Neutrophil (primary cell): ENCODE measurements around the gene CREG1.
"Not testable (repeated sequence)": the region's sequence is repeated elsewhere in the genome, so short reads cannot be mapped to it uniquely, and the experiment has no call there.

Experiments
- H3K27ac ChIP-seq: fragments of 200-600 bp; sonication (generic); 2 replicates; pipeline ENCODE4 v1.5.1; 2016; ENCODE audit warnings: mild to moderate bottlenecking, moderate library complexity
- H3K27me3 ChIP-seq: fragments of 200-600 bp; sonication (generic); 2 replicates; pipeline ENCODE4 v1.6.0; 2016; ENCODE audit warnings: mild to moderate bottlenecking
- H3K36me3 ChIP-seq: fragments of 200-600 bp; sonication (generic); 2 replicates; pipeline ENCODE4 v1.5.1; 2017
- H3K4me1 ChIP-seq, 2 experiments: fragments of 200-600 bp in 1 of 2; sonication (generic) in 1 of 2; 1 replicate in 1 of 2; 2 replicates in 1 of 2; pipeline versions ENCODE4 v1.5.1 to v1.6.1; 2013 to 2016; ENCODE audit warnings: low read depth in 1 of 2, low read length in 1 of 2, mild to moderate bottlenecking in 1 of 2, moderate library complexity in 1 of 2; ENCODE audit not compliant: control insufficient read depth in 1 of 2, insufficient read depth in 1 of 2
- H3K4me3 ChIP-seq, 2 experiments: fragments of 200-600 bp in 1 of 2; sonication (generic) in 1 of 2; 1 replicate in 1 of 2; 2 replicates in 1 of 2; pipeline ENCODE4 v1.5.1; 2013 to 2016; ENCODE audit warnings: low read depth in 1 of 2, low read length in 1 of 2, mild to moderate bottlenecking in 1 of 2, moderate library complexity in 1 of 2
- H3K9me3 ChIP-seq: fragments of 200-600 bp; sonication (generic); 2 replicates; pipeline ENCODE4 v1.5.1; 2016
- TF ChIP-seq, protein P1 (sequence below): fragments of 200-600 bp; sonication (generic); IDR thresholded peaks from 2 replicates; pipeline ENCODE4 v1.5.1; 2016; ENCODE audit warnings: antibody characterized with exemption

Gene CREG1

DNA sequence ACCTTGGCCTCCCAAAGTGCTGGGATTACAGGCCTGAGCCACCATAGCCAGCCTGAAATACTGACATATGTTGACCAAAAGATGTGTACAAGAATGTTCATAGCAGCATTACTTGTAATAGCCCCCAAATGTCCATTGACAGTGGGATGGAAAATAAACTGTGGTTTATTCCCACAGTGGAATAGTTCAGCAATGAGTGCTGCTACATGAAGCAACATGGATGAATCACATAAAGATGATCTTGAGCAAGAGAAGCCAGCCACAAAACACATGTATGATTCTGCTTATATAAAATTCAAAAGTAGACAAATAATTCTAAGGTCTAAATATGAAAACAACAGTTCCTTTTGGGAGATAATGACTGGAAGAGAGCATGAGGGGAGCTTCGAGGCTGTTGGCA, 9.1 kb upstream of the CREG1 start:
- no peak overlapping the region for H3K4me3 ChIP-seq
- H3K27ac ChIP-seq = no peak overlapping the region
- peaks cover 14 to 17% of the 10 kb centered on the region in 2 experiments for H3K4me1 ChIP-seq
- no peaks in the 10 kb centered on the region for H3K36me3 ChIP-seq
- no peaks in the 10 kb centered on the region for H3K27me3 ChIP-seq
- H3K9me3 ChIP-seq = no peaks in the 10 kb centered on the region
- TF ChIP-seq, protein P1, sequence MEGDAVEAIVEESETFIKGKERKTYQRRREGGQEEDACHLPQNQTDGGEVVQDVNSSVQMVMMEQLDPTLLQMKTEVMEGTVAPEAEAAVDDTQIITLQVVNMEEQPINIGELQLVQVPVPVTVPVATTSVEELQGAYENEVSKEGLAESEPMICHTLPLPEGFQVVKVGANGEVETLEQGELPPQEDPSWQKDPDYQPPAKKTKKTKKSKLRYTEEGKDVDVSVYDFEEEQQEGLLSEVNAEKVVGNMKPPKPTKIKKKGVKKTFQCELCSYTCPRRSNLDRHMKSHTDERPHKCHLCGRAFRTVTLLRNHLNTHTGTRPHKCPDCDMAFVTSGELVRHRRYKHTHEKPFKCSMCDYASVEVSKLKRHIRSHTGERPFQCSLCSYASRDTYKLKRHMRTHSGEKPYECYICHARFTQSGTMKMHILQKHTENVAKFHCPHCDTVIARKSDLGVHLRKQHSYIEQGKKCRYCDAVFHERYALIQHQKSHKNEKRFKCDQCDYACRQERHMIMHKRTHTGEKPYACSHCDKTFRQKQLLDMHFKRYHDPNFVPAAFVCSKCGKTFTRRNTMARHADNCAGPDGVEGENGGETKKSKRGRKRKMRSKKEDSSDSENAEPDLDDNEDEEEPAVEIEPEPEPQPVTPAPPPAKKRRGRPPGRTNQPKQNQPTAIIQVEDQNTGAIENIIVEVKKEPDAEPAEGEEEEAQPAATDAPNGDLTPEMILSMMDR = no peak

DNA sequence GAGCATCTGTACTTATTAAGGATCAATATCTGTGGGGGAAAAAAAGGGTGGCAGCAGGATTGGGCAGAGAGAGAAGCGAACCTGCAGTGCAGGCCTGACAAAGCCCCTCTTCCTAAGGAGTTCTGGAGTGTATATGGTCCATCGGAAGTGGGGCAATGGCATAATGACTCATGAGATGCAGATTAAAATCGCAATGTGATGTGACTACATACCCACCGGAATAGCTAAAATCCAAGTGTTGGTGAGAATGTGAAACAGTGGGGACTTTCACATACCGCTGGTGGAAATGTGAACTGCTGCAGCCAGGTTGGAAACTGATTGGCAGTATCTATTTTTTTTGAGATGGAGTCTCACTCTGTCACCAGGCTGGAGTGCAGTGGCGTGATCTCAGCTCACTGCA, 8.2 kb upstream of the CREG1 start:
- Histone ChIP-seq H3K27me3 (no peaks in the 10 kb centered on the region), H3K9me3 (no peaks in the 10 kb centered on the region), H3K27ac (no peak overlapping the region), H3K4me1 (peaks cover 5 to 10% of the 10 kb centered on the region in 2 experiments), H3K36me3 (no peaks in the 10 kb centered on the region), H3K4me3 (no peak overlapping the region)
- TF ChIP-seq, protein P1 = no peak

DNA sequence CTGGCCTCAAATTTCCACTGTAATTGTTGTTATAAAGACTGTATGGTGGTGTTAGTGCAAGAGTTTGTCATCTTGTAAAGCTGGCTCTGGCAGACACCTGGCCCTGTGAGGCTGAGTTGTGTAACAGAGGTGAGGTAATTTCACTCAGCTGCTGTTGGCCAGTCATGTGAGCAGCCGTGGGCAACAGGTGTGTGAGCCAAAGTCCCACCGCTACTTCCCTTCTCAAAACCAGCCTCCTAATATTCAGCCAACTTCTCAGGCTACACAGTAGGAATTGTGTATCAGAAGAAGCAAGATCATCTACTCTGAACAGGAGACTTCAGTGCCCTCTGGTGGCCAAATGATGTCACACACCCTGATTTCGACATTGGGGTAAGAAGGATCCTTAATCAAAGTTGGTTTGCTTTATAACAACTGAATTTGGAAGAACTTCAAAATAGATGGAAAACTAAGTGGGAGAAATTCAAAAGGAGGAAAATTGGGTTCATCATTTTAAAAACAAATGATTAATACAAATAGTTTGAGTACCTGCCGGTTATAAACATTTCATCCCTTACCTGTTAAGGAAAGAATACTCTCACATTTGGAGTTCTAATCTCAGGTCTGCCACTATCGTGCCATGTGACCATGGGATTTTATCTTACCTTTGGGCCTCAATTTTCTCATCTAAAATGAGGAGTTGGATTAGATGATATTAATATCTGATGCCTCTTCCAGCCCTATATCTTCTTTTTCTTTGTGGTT, 2.6 kb upstream of the CREG1 start:
- H3K9me3 ChIP-seq = no peaks in the 10 kb centered on the region
- peak overlapping the region; percentile 56 for H3K27ac ChIP-seq
- peaks cover 40 to 58% of the 10 kb centered on the region in 2 experiments for H3K4me1 ChIP-seq
- H3K36me3 ChIP-seq = no peaks in the 10 kb centered on the region
- TF ChIP-seq, protein P1 = peak; percentile 90
- H3K4me3 ChIP-seq = peak overlapping the region in 1 of 2 experiments; percentile 1
- H3K27me3 ChIP-seq = no peaks in the 10 kb centered on the region

DNA sequence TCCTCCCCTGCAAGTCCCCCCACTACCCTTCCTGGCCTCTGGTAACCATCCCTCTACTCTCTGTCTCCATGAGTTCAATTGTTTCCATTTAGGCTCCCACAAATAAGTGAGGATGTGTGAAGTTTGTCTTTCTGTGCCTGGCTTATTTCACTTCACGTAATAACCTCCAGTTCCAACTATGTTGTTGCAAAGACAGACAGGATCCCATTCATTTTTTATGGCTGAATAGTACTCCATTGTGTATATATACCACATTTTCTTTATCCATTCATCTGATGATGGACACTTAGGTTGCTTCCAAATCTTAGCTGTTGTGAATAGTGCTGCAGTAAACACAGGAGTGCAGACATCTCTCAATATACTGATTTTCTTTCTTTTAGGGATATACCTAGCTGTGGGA, 1.5 kb upstream of the CREG1 start:
- H3K9me3 ChIP-seq, H3K27ac ChIP-seq, H3K27me3 ChIP-seq, H3K4me3 ChIP-seq, H3K36me3 ChIP-seq: not testable (repeated sequence)
- peaks cover 50 to 68% of the 10 kb centered on the region in 2 experiments for H3K4me1 ChIP-seq

DNA sequence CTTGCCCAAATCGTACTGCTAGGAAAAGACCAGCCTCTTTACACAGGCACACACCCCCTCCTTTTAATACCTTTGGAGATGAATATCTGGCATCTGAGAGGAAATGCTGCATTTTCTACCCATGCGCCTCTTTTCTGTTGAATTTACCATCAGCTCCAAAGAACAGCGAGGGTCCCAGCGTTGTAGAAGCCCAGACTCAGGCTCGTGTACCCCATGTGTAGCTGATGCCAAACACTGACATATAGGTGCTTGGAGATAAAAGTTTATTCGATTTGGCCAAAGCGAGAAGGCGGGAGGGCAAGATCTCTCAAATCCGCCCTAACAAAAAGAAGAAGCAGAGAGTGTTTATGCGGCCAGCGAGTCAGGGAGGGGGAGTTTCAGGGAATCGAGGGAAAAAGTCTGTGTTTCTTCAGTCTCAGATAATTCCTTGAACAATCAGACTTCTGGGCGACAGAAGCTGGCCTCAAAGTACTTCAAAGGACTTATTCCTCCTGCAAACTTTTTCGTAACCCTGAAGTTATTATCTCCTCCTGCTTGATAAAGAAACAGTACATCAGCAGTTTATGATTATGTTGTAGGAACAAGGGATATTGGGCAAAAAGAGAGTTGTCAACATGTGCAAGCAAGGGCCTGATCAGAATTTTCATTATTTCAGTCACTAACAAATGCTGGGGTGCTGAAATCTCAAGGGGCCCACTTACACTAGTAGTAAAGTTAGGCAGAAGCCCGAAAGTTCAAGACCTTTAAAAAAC, 642 bp upstream of the CREG1 start:
- Histone ChIP-seq H3K9me3 (no peaks in the 10 kb centered on the region), H3K4me3 (peak overlapping the region; percentile 78 to 81), H3K4me1 (peaks cover 59 to 77% of the 10 kb centered on the region in 2 experiments), H3K36me3 (no peaks in the 10 kb centered on the region), H3K27me3 (no peaks in the 10 kb centered on the region), H3K27ac (peak overlapping the region; percentile 93)
- TF ChIP-seq, protein P1 = no peak

DNA sequence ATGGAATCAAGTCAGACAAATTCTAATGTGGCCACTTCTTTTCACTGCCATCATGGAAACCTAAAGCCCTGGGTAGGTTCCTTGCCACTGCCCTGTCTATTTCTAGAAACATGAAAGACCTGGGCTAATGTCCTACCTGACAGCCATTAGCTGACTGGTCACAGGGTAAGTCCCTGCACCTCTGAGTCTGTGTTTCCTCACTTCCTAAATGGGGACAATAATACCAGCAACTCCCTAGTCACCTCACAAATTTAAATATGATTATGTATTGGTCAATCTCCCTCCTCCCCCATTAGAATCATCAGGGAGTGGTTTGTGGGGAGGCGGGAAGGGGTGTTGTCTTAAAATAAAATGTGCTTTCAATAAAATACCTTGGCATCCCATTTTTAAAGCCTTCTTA, 2.2 kb downstream of the CREG1 start:
- no peaks in the 10 kb centered on the region for H3K9me3 ChIP-seq
- peak overlapping the region; percentile 93 for H3K27ac ChIP-seq
- TF ChIP-seq, protein P1 = no peak

More for the DNA sequence above, 2.2 kb downstream of the CREG1 start:
- Histone ChIP-seq H3K4me1 (peaks cover 79 to 93% of the 10 kb centered on the region in 2 experiments), H3K27me3 (no peaks in the 10 kb centered on the region), H3K4me3 (peak overlapping the region in 1 of 2 experiments; percentile 13), H3K36me3 (no peaks in the 10 kb centered on the region)
